Measurements from ENCODE around the gene SETD7. TPM values are rescaled to one million over a fixed set of nuclear protein-coding genes. Genes with fewer than 3 reads are reported as not detected.

Gene SETD7
- total and polyA plus RNA-seq, 2 of the 8 experiments (the other 6 are each of a cell fraction or from before 2014, with no cell fraction given): 1.5 to 4.6 TPM

DNA sequence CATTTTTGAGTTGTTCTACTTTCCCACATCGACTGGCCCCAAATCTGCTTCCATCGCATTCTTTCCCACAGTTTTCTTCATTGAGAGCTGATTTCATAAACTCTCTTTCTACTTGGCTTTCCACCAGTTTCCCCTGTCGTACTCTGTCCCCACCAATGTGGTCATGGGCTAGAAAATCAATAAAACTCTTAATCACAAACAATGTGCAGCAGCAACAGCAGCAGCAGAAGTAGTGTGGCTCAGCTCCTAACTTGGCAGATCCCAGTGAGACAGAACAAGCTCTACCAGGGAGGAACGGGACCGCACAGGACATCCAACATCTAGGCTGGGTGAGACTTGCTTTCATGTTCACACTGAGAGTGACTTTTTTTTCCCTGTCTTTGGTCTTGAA lies 3.1 kb upstream of the SETD7 start (continued):
- TF ChIP-seq CHD2 (IDR thresholded peaks at IDR 0.05; ENCODE audit: low read length): no peak

Data from H1 (cell line).